GM21737 (cell line): Measurements from ENCODE around the gene IFT20.

Experiments
- ATAC-seq: cut with Tn5 transposase; IDR thresholded peaks from one replicate; pipeline ENCODE4 v1.9.1; 2021; ENCODE audit warnings: mild to moderate bottlenecking, moderate library complexity; ENCODE audit not compliant: unreplicated experiment

IFT20 gene

GRCh38 chr17:28335201-28335958 is at the start of gene IFT20, which contains the start of gene TNFAIP1:
Gene IFT20, minus strand, starts transcription at chr17:28335472. Its CDS starts 3,487 bp downstream, at chr17:28331985.
Gene TNFAIP1, plus strand, starts transcription at chr17:28335761. Its CDS starts 3,761 bp downstream, at chr17:28339522.
- ATAC-seq, result peak; percentile 96

GRCh38 chr17:28385037-28385400 is 49.7 kb upstream of the IFT20 start:
- ATAC-seq, result no peak

GRCh38 chr17:28384281-28385036 is 49.2 kb upstream of the IFT20 start:
- peak; percentile 79 for ATAC-seq

- no peak for ATAC-seq
Observed at GRCh38 chr17:28381141-28381825, 46.0 kb upstream of the IFT20 start.

GRCh38 chr17:28379814-28380801 is 44.8 kb upstream of the IFT20 start:
- ATAC-seq, result no peak

GRCh38 chr17:28372945-28373274 is 37.6 kb upstream of the IFT20 start:
- ATAC-seq, result no peak

- ATAC-seq, result no peak
Observed at GRCh38 chr17:28372203-28372944, 37.1 kb upstream of the IFT20 start.

GRCh38 chr17:28371245-28372202 is 36.3 kb upstream of the IFT20 start, which contains the start of gene SARM1:
Gene SARM1, plus strand, starts transcription at chr17:28371694. Its CDS starts 339 bp downstream, at chr17:28372033.
- peak; percentile 82 for ATAC-seq

- ATAC-seq, result no peak
Observed at GRCh38 chr17:28370744-28371103, 35.5 kb upstream of the IFT20 start.

- ATAC-seq, result no peak
Observed at GRCh38 chr17:28370035-28370743, 34.9 kb upstream of the IFT20 start, which contains the start of gene VTN. Gene VTN, minus strand, starts transcription at chr17:28370307. Its CDS starts 104 bp downstream, at chr17:28370203.

GRCh38 chr17:28369684-28370034 is 34.4 kb upstream of the IFT20 start:
- ATAC-seq, result no peak

- ATAC-seq, result no peak
Observed at GRCh38 chr17:28368915-28369683, 33.8 kb upstream of the IFT20 start.

- no peak for ATAC-seq
Observed at GRCh38 chr17:28368306-28368831, 33.1 kb upstream of the IFT20 start.

GRCh38 chr17:28367641-28368305 is 32.5 kb upstream of the IFT20 start:
- no peak for ATAC-seq

- ATAC-seq, result no peak
Observed at GRCh38 chr17:28366605-28367004, 31.3 kb upstream of the IFT20 start.

- ATAC-seq, result no peak
Observed at GRCh38 chr17:28365487-28365886, 30.2 kb upstream of the IFT20 start.
